Activated naive CD8-positive, alpha-beta T cell treated with anti-CD3 and anti-CD28 coated beads, Interleukin-2, amount 10 ng/mL, durations not matched to agents 7 days and 5 days (primary cell): Measurements from ENCODE around the gene P4HA2. TPM values are rescaled to one million over a fixed set of nuclear protein-coding genes. Genes with fewer than 3 reads are reported as not detected.

Experiments
- ATAC-seq: fragments of 150-1000 bp; cut with Tn5 transposase; one replicate; pipeline ENCODE4 v1.10.0; 2021; ENCODE audit warnings: low read depth, moderate library complexity
- POLR2A ChIA-PET: fragments of 350-600 bp; sonication (Branson Sonifier 250); formaldehyde crosslinking; loops from one replicate; lab custom pipeline; 2021; ENCODE audit warnings: antibody characterized with exemption; lab: Charles Lee
- DNase-seq: peaks from one replicate; pipeline ENCODE4 v3.0.0; 2021
- H3K27ac Mint-ChIP-seq: one replicate; pipeline ENCODE4 v1.8.0; 2022; ENCODE audit warnings: mild to moderate bottlenecking, mixed read lengths
- H3K27me3 Mint-ChIP-seq: one replicate; pipeline ENCODE4 v1.8.0; 2022; ENCODE audit warnings: mild to moderate bottlenecking, moderate library complexity, mixed read lengths
- H3K36me3 Mint-ChIP-seq: one replicate; pipeline ENCODE4 v1.8.0; 2021; ENCODE audit warnings: mild to moderate bottlenecking, mixed read lengths
- H3K4me1 Mint-ChIP-seq: one replicate; pipeline ENCODE4 v1.8.0; 2021; ENCODE audit warnings: mixed read lengths
- H3K4me3 Mint-ChIP-seq: one replicate; pipeline ENCODE4 v1.8.0; 2022; ENCODE audit warnings: mild to moderate bottlenecking, moderate library complexity, mixed read lengths
- H3K9me3 Mint-ChIP-seq: one replicate; pipeline ENCODE4 v1.8.0; 2021; ENCODE audit warnings: mixed read lengths
- total RNA-seq, 2 experiments: library from RNA; stranded (reverse); gene quantifications; one replicate each; pipeline ENCODE4 v1.2.3, GENCODE V29; 2021

P4HA2 gene
- total RNA-seq, 2 experiments from 2014 or later = 10.1 to 10.7 TPM

DNA sequence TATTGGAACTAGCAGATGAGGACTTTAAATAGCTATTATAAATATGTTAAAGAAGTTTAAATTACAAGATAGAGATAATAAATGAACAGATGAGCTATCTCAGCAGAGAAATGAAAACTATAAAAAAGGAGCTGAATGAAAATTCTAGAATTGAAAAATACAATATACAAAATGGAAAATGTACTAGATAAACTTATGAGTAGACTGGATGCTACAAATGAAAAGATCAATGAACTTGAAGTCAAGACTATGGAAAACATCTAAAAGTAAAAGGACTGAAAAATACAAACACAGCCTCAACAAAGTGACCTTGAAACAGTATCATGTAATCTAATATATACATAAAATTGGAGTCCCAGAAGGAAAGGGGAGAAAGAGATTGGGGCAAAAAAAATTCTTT is 19.2 kb upstream of the P4HA2 start:
- Mint-ChIP-seq H3K4me3 (no peak overlapping the region), H3K27me3 (peaks cover 27% of the 10 kb centered on the region), H3K4me1 (no peaks in the 10 kb centered on the region), H3K36me3 (peaks cover 10% of the 10 kb centered on the region), H3K27ac (no peak overlapping the region), H3K9me3 (peaks cover 22% of the 10 kb centered on the region)
- ATAC-seq = no peak
- no peak for DNase-seq
- POLR2A ChIA-PET = no interaction called here

DNA sequence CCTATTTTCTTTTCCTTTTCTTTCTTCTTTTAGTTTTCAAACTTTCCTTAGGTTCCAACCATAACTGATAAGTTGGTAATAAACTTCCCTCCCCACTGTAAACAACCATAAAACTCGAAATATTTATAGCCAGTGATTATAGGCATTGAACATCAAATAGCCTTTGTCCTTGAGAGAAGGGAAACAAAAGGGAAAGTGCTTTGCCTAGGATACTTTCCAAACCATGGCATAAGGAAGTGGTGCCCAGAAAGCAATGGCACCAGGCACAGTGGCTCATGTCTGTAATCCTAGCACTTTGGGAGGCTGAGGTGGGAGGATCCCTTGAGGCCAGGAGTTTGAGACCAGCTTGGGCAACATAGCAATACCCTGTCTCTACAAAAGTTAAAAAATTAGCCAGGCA is 17.9 kb upstream of the P4HA2 start:
- ATAC-seq (no peak), DNase-seq (no peak)
- POLR2A ChIA-PET = no interaction called here
- no peak overlapping the region for H3K4me3 Mint-ChIP-seq
- peaks cover 10% of the 10 kb centered on the region for H3K36me3 Mint-ChIP-seq
- H3K9me3 Mint-ChIP-seq = peaks cover 23% of the 10 kb centered on the region
- no peak overlapping the region for H3K27ac Mint-ChIP-seq
- no peaks in the 10 kb centered on the region for H3K4me1 Mint-ChIP-seq
- peaks cover 26% of the 10 kb centered on the region for H3K27me3 Mint-ChIP-seq

DNA sequence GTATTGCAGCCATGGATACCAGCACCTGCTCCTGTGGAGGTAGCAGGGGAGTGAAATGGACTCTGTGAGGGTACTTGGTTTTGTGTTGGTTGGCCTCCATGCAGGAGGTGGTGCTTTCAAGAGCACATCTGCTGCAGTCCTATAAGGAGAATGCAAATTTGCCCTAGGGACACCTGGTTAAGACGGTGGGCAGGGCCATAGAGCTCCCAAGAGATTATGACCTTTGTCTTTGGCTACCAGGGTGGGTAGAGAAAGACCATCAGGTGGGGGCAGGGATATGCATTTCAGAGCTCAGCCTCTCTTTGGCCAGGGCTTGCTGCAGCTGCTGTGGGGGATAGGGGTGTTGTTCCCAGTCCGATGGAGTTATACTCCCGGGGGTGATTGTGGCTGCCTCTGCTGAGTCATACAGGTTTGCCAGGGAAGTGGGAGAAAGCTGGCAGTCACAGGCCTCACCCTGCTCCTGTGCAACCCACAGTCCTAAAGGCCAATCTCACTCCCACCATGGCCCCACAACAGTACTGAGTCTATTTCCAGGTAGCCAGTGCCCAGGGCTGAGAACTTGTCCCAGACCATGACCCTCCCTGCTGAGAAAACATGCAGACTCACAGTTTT is 15.8 kb upstream of the P4HA2 start:
- Mint-ChIP-seq H3K36me3 (peaks cover 10% of the 10 kb centered on the region), H3K4me3 (no peak overlapping the region), H3K27ac (no peak overlapping the region), H3K27me3 (peaks cover 18% of the 10 kb centered on the region), H3K9me3 (peaks cover 23% of the 10 kb centered on the region), H3K4me1 (no peaks in the 10 kb centered on the region)
- ATAC-seq (no peak), DNase-seq (peak; percentile 12)
- POLR2A ChIA-PET = interaction anchor here (0.7 kb wide), 1 partner anchor 22 kb away, joined by 3 read pairs; no protein-coding TSS in a partner anchor

DNA sequence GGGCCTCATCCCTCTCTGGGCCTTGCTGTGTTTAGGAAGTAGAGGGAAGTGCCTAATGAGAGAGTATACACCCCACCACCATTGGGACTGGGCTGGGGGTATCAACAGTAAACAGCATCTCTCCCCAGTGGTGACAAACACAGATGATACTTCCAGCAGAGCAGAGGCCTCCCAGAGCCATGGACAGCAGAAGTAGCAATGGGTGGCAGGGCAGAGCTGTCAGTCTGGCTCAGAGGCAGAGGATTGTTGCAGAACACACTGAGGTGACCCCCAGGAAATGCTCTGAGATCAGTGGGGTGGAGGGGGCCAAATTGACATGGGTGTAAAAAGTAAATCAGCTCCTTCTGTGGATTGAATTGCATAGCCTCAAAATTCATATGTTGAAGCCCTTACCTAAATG is 12.1 kb upstream of the P4HA2 start:
- peaks cover 12% of the 10 kb centered on the region for H3K9me3 Mint-ChIP-seq
- DNase-seq (no peak), ATAC-seq (no peak)
- H3K27me3 Mint-ChIP-seq = peaks cover 3% of the 10 kb centered on the region
- peaks cover 5% of the 10 kb centered on the region for H3K4me1 Mint-ChIP-seq
- POLR2A ChIA-PET = no interaction called here
- H3K36me3 Mint-ChIP-seq = peaks cover 6% of the 10 kb centered on the region
- H3K4me3 Mint-ChIP-seq = no peak overlapping the region
- no peak overlapping the region for H3K27ac Mint-ChIP-seq

DNA sequence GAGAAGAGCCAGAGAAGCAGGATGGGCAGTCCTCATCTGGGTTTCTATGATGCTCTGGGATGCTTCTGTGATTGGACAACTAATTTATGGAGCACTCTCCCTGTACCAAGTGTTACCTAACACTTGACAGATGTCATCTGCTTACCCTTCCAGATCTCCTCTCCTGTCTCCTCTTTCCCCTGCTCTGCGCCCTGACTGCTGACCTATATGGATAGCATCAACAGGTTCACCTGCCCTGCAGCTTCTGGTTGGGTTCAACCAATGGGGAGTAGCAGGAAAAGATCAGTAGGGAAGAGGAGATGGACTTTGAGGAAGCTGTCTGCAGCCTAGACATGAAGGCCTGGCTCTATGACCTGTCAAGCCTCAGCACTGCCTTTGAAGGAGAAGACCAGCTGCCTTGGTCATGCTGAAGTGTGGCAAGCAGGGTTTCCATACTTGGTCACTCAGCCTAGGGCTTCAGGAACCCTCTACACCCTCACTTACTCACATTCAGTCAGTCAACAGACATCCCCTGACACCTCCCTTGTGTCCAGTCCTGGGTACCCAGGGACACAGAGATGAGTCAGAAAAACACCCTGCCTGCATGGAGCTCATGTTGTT is 11.3 kb upstream of the P4HA2 start:
- ATAC-seq = no peak
- Mint-ChIP-seq H3K4me3 (no peak overlapping the region), H3K9me3 (peaks cover 7% of the 10 kb centered on the region), H3K4me1 (peaks cover 5% of the 10 kb centered on the region), H3K27ac (no peak overlapping the region), H3K36me3 (peaks cover 3% of the 10 kb centered on the region), H3K27me3 (peaks cover 3% of the 10 kb centered on the region)
- no peak for DNase-seq
- POLR2A ChIA-PET = interaction anchor here (1.1 kb wide), 1 partner anchor 257 kb away, joined by 3 read pairs; no protein-coding TSS in a partner anchor

DNA sequence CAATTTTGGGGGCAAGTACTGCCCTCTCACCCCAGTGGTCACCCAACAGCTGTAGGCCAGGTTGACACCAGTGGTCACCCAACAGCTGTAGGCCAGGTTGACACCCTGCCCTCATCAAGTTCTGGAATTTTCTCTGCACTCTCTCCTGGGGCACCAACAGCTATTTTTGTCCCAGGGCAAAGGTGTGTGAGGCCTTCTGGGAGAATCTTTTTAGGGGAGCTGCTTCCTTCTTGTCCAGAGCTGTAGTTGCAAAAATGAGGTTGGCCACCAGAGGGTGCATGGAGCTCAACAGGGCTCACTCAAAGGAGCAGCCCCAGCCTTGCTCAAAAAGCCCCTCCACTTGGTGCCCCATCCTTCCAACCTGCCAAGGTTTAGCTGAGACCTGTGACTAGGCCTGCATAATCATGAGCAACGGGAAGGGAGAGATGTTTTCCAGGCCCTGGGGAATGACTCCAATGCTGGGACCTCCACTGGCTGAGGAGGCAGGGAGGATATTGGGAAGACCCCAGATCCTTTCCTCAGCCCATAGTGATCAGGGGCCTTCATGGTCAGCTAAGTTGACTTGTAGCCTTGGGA is 10.6 kb upstream of the P4HA2 start:
- Mint-ChIP-seq H3K4me1 (peaks cover 5% of the 10 kb centered on the region), H3K27me3 (no peaks in the 10 kb centered on the region), H3K9me3 (peaks cover 4% of the 10 kb centered on the region), H3K4me3 (no peak overlapping the region), H3K27ac (peak overlapping the region; percentile 23), H3K36me3 (no peaks in the 10 kb centered on the region)
- ATAC-seq (peak; percentile 82), DNase-seq (peak; percentile 72)
- POLR2A ChIA-PET = interaction anchor here (0.9 to 1.1 kb wide), 2 partner anchors 11 to 258 kb away, joined by 3 read pairs; partner anchors contain the start of gene P4HA2

DNA sequence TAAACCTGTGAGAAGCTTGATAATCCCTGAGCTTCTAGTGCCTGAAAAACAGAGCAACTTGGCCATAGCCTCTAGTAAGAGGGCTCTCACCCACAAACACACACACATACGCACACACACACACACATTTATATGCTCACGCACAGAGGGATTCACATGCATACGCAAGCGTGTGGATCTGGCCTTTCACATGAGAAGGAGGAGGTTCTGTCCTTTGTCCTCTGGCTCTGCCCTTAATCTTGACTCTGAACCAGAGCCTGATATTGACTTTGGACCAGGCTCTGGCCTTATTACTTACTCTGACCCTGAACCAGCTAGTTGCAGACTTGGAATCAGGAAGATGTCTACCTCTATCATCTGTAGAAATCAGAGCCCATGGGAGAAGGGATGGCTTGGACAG is 10.0 kb upstream of the P4HA2 start:
- ATAC-seq (no peak), DNase-seq (no peak)
- POLR2A ChIA-PET = interaction anchor here (0.9 to 1.1 kb wide), 2 partner anchors 11 to 259 kb away, joined by 3 read pairs; partner anchors contain the start of gene P4HA2
- Mint-ChIP-seq H3K27me3 (no peaks in the 10 kb centered on the region), H3K4me3 (no peak overlapping the region), H3K27ac (no peak overlapping the region), H3K4me1 (peaks cover 5% of the 10 kb centered on the region), H3K9me3 (peaks cover 4% of the 10 kb centered on the region), H3K36me3 (no peaks in the 10 kb centered on the region)

DNA sequence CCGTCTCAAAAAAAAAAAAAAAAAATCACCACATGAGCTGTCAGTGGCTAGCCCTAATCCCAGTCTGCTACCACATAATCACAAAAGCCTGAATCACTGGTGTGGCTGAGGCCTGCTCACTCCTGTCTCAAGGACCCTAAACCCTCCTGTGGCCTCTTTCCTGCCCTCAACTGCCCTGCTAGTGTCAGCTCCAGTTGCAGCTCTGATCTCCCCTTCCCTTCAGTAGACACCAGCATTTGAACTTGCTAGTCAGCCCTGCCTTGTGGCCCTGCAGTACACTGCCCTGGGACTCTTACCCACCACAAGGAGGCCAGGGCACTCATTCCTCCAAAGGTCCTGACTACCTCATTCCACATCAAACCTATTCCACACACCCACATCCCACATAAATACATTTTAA is 9.5 kb upstream of the P4HA2 start:
- H3K27me3 Mint-ChIP-seq = no peaks in the 10 kb centered on the region
- H3K27ac Mint-ChIP-seq = peak overlapping the region; percentile 15
- POLR2A ChIA-PET = interaction anchor here (0.7 kb wide), 1 partner anchor 25 kb away, joined by 3 read pairs; no protein-coding TSS in a partner anchor
- peaks cover 4% of the 10 kb centered on the region for H3K9me3 Mint-ChIP-seq
- peaks cover 5% of the 10 kb centered on the region for H3K4me1 Mint-ChIP-seq
- DNase-seq = no peak
- ATAC-seq = no peak
- H3K36me3 Mint-ChIP-seq = no peaks in the 10 kb centered on the region
- no peak overlapping the region for H3K4me3 Mint-ChIP-seq

DNA sequence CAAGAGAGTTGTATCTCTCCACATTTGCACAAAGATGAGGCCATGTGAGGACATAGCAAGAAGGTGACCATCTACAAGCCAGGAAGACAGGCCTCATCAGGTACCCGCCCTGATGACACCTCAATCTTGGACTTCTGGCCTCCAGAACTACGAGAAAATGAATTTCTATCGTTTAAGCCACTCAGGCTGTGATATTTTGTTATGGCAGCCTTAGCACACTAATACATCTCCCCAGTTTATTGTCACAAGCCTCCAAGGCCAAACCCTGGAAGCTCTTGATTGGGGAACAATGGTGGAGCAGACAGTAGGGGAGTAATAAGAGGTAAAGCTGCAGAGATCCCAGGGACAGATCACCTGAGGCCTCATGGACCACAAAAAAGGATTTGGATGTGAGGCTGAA is 7.7 kb upstream of the P4HA2 start:
- DNase-seq (no peak), ATAC-seq (no peak)
- H3K4me1 Mint-ChIP-seq = peaks cover 16% of the 10 kb centered on the region
- H3K36me3 Mint-ChIP-seq = no peaks in the 10 kb centered on the region
- H3K4me3 Mint-ChIP-seq = no peak overlapping the region
- POLR2A ChIA-PET = no interaction called here
- H3K27ac Mint-ChIP-seq = no peak overlapping the region
- H3K27me3 Mint-ChIP-seq = no peaks in the 10 kb centered on the region
- no peaks in the 10 kb centered on the region for H3K9me3 Mint-ChIP-seq

DNA sequence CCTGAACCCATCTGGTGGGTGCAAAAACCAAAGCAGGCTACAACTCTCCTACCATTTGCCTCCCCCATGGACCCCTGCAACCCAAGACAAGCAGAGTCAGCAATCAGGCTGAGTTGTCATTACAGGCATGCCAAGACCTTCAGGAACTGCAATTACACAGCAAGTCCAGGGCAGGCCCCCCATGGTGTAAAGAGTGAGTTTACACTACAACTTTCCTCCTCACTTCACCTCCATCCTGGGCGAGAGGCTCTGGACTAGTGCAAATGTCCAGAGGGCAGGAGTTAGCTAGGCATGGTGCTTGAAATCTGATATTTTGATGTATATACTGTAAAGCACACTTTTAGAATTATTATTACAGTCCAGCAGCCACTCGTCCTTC is 7.0 kb upstream of the P4HA2 start:
- H3K27ac Mint-ChIP-seq = no peak overlapping the region
- H3K36me3 Mint-ChIP-seq = no peaks in the 10 kb centered on the region
- H3K9me3 Mint-ChIP-seq = no peaks in the 10 kb centered on the region
- ATAC-seq = no peak
- POLR2A ChIA-PET = no interaction called here
- H3K27me3 Mint-ChIP-seq = peaks cover under 1% of the 10 kb centered on the region
- no peak for DNase-seq
- H3K4me1 Mint-ChIP-seq = peaks cover 20% of the 10 kb centered on the region
- H3K4me3 Mint-ChIP-seq = no peak overlapping the region

DNA sequence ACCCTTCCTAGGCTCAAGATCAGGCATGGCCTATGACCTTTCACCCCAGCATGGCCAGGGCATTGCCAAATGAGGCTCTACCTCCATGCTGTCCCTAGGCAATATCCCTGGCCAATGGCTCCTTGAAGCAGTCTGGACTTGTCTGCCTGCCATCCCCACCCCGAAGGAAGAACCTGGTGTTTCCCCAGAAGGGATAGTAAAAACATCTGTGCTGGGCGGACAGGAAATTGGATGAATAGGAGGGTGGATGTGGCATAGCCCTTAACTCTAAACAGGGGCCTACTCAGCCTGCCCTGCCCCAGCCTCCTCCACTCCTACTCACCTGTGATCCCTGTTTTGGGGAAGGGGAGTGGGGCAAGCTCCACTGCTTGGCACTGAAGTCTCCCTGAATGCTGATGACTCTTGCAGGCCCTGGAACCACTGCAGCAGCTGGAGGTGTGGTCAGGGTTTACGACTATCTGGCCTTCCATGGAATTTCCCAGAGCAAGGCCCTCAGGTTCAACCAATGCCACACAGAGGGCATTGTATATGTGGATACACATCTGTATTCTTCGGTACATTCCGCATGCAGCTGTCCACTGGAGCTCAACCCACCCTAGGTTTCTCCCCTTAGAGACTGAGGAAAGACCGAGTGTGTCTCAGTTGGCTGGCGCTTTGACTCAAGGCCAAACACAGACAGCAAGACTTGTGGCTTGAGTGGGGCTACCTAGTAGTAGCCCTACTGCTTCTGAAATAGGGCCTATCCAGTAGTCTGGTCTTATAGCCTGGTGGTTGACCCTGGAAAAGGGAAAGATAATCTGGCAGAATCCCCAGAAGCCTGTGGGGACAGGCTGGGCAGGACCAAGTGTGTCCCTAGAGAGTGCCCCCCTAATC is 6.4 kb upstream of the P4HA2 start:
- H3K27ac Mint-ChIP-seq = no peak overlapping the region
- DNase-seq (no peak), ATAC-seq (no peak)
- no peaks in the 10 kb centered on the region for H3K9me3 Mint-ChIP-seq
- POLR2A ChIA-PET = no interaction called here
- peaks cover 6% of the 10 kb centered on the region for H3K27me3 Mint-ChIP-seq
- peaks cover 27% of the 10 kb centered on the region for H3K4me1 Mint-ChIP-seq
- no peaks in the 10 kb centered on the region for H3K36me3 Mint-ChIP-seq
- no peak overlapping the region for H3K4me3 Mint-ChIP-seq

DNA sequence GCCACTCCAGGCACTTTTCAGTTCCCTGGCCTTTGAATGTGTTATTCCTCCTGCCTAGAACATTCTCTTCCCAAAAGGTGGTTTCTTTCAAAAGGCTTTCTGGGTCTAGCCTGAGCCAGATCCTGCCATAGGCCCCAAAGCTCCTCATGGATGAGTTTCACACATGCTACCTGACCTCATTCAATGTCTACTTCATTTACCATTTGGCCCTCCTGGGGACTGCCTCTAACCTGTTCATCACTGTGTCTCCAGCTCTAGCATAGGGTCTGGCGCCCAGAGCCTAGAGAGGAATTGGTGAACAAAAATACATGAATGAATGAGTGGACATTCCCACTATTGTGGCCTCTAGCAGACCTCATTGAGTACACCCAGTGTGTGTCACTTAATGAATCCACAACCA is 5.4 kb upstream of the P4HA2 start:
- POLR2A ChIA-PET = no interaction called here
- Mint-ChIP-seq H3K27me3 (peaks cover 9% of the 10 kb centered on the region), H3K4me3 (no peak overlapping the region), H3K27ac (no peak overlapping the region), H3K9me3 (no peaks in the 10 kb centered on the region), H3K4me1 (peaks cover 25% of the 10 kb centered on the region), H3K36me3 (no peaks in the 10 kb centered on the region)
- DNase-seq (no peak), ATAC-seq (no peak)

DNA sequence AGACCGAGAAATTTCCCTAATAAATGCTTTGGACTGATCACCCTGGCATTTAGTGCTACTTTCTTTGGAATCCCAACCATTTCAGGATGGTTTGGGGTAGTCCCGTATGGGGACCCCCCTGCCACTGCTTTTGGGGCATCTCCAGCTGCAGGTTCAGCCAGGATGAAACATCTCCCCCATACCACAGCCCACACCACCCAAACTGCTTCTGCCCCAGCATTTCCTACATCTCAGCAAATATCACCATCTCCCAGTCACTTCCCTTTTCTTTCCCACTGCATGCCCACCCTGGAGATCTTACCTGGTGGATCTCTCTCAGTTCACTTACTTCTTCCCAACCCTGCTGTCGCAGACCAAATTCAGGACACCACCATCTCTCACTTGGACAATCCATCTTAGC is 4.8 kb upstream of the P4HA2 start:
- POLR2A ChIA-PET = no interaction called here
- H3K36me3 Mint-ChIP-seq = no peaks in the 10 kb centered on the region
- no peaks in the 10 kb centered on the region for H3K9me3 Mint-ChIP-seq
- H3K27ac Mint-ChIP-seq = no peak overlapping the region
- H3K4me1 Mint-ChIP-seq = peaks cover 25% of the 10 kb centered on the region
- no peak overlapping the region for H3K4me3 Mint-ChIP-seq
- no peak for ATAC-seq
- peaks cover 9% of the 10 kb centered on the region for H3K27me3 Mint-ChIP-seq
- DNase-seq = no peak
